ENCODE results near the gene SPPL2A. TPM values are rescaled to one million over a fixed set of nuclear protein-coding genes. Genes with fewer than 3 reads are reported as not detected.

The SPPL2A gene
- total RNA-seq, 1 donor from 2014 or later, result 66.7 TPM

- no peak for DNase-seq (ENCODE audit: low spot score, unreplicated experiment)
- no peak overlapping the region for H3K4me3 Mint-ChIP-seq (ENCODE audit: low read depth)
- no peak for TF ChIP-seq CTCF (IDR thresholded peaks at IDR 0.05; ENCODE audit: unreplicated experiment)
These were observed 84.0 kb downstream of the SPPL2A start for GRCh38 chr15:50681467-50681866.

GRCh38 chr15:50676799-50677483, 88.6 kb downstream of the SPPL2A start:
- Mint-ChIP-seq H3K36me3 (ENCODE audit: insufficient read depth) (peaks cover 4% of the 10 kb centered on the region), H3K27me3 (no peaks in the 10 kb centered on the region), H3K9me3 (ENCODE audit: low read depth) (no peaks in the 10 kb centered on the region), H3K4me1 (ENCODE audit: low read depth) (peaks cover 4% of the 10 kb centered on the region), H3K27ac (peak overlapping the region; percentile 40), H3K4me3 (ENCODE audit: low read depth) (no peak overlapping the region)
- no peak for DNase-seq (ENCODE audit: low spot score, unreplicated experiment)
- TF ChIP-seq CTCF (IDR thresholded peaks at IDR 0.05; ENCODE audit: unreplicated experiment), result no peak

More at GRCh38 chr15:50681467-50681866, 84.0 kb downstream of the SPPL2A start:
- H3K27me3 Mint-ChIP-seq, result no peaks in the 10 kb centered on the region
- peaks cover 16% of the 10 kb centered on the region for H3K4me1 Mint-ChIP-seq (ENCODE audit: low read depth)
- H3K9me3 Mint-ChIP-seq (ENCODE audit: low read depth), result no peaks in the 10 kb centered on the region
- peaks cover 10% of the 10 kb centered on the region for H3K36me3 Mint-ChIP-seq (ENCODE audit: insufficient read depth)
- H3K27ac Mint-ChIP-seq, result no peak overlapping the region

GRCh38 chr15:50675535-50676144, 89.9 kb downstream of the SPPL2A start:
- Mint-ChIP-seq H3K27ac (no peak overlapping the region), H3K36me3 (ENCODE audit: insufficient read depth) (peaks cover 2% of the 10 kb centered on the region), H3K4me3 (ENCODE audit: low read depth) (no peak overlapping the region), H3K4me1 (ENCODE audit: low read depth) (peaks cover 5% of the 10 kb centered on the region), H3K9me3 (ENCODE audit: low read depth) (no peaks in the 10 kb centered on the region), H3K27me3 (no peaks in the 10 kb centered on the region)
- TF ChIP-seq CTCF (IDR thresholded peaks at IDR 0.05; ENCODE audit: unreplicated experiment), result peak; percentile 75
- no peak for DNase-seq (ENCODE audit: low spot score, unreplicated experiment)

GRCh38 chr15:50670115-50670514, 95.4 kb downstream of the SPPL2A start:
- H3K27ac Mint-ChIP-seq, result no peak overlapping the region

DNA sequence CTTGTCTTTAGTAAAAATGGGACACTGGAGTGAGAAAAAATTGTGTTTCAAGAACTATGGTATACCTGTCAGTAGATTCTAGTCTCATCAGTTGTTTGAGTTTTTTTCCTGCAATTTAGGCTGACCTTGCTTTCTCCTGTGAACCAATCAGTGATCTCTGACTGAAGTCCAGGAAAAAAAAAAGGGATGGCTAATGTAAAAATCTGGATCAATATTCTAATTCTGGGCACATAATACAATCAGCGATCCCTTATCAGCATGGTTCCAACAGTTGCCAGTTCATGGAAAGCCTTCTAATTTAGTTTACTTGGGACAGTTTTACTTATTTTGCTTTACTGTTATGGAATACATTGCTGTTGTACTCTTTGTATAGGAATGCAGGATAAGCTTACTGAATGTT, 95.9 kb downstream of the SPPL2A start:
- Mint-ChIP-seq H3K9me3 (ENCODE audit: low read depth) (no peaks in the 10 kb centered on the region), H3K4me3 (ENCODE audit: low read depth) (no peak overlapping the region), H3K4me1 (ENCODE audit: low read depth) (peaks cover 11% of the 10 kb centered on the region), H3K27me3 (no peaks in the 10 kb centered on the region), H3K36me3 (ENCODE audit: insufficient read depth) (peaks cover 18% of the 10 kb centered on the region), H3K27ac (no peak overlapping the region)
- no peak for DNase-seq (ENCODE audit: low spot score, unreplicated experiment)
- no peak for TF ChIP-seq CTCF (IDR thresholded peaks at IDR 0.05; ENCODE audit: unreplicated experiment)

More at GRCh38 chr15:50670115-50670514, 95.4 kb downstream of the SPPL2A start:
- no peak for TF ChIP-seq CTCF (IDR thresholded peaks at IDR 0.05; ENCODE audit: unreplicated experiment)
- H3K36me3 Mint-ChIP-seq (ENCODE audit: insufficient read depth), result peaks cover 18% of the 10 kb centered on the region
- DNase-seq (ENCODE audit: low spot score, unreplicated experiment), result no peak
- no peak overlapping the region for H3K4me3 Mint-ChIP-seq (ENCODE audit: low read depth)
- H3K27me3 Mint-ChIP-seq, result no peaks in the 10 kb centered on the region
- peaks cover 11% of the 10 kb centered on the region for H3K4me1 Mint-ChIP-seq (ENCODE audit: low read depth)
- no peaks in the 10 kb centered on the region for H3K9me3 Mint-ChIP-seq (ENCODE audit: low read depth)

Data from progenitor cell of endocrine pancreas (in vitro differentiated cells).